HG02938 (cell line): ENCODE data around the gene MAMDC2.

ENCODE experiments used
- ATAC-seq: cut with Tn5 transposase; IDR thresholded peaks from one replicate; pipeline ENCODE4 v1.9.1; 2021; ENCODE audit warnings: mild to moderate bottlenecking, moderate library complexity; ENCODE audit not compliant: unreplicated experiment

The MAMDC2 gene

DNA sequence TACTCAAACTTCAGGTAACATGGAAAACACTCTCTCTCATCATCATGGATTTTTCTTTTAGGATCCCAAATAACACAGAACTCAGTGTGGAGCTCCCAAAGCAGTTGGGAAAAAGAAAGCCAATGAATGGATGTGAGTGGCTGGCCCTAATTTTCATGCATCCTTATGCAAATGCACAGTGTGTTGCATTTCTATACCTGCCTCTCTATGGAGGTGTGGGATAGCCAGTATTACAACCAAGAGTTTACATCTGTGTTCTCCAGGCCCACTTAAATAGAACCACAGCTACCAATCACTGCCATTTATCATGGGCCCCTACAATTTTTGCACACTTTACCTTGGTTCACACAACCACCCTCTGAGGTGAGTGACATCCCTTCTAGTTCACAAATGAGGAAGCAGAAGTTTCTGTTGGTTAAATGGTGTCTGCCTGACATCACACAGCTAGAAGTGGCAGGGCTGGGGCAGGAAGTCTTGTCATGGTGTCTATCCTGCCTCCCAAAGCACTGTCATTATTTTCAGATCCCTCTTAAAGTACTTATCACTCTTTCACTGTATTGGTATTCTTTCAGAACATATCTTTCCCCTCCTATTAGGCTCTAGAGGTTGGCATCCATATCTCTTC lies 17.3 kb downstream of the MAMDC2 start:
- ATAC-seq, result peak; percentile 99

DNA sequence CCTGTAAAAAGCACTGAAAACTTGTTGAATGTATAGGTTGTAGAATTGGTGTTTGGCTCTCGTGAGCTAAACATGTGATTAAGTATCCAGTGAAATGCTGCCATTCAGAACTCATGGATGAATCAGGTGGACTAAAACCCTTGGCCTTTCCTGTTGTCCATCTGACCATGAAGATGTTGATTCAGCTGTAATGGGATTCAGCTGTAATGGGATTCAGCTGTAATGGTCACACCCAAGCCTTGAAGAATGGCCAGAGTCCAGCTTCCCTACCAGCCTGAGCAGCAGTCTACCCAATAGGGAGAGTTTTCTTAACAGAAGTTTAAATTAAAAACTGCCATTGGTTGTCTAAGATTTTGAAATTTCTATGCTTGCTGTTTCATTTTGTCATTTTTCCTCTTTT lies 18.1 kb downstream of the MAMDC2 start:
- ATAC-seq, result no peak

DNA sequence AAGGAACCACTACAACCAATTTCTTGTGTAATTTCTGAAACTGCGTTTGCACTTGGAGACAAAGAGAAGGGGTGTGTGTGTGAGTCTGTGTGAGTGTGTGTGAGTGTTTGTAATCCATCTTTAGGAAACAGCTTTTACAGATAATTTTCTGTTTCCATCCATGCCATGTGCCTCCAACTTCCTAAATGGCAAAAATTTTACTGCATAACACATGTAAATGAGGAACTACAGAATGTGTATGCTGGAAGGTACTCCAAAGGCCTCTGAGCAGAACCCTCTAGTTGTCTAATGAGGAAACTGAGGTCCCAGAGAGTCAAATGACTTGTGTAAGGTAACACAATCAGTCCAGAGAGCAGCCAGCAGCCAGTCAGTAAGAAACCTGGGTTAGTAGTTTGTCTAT lies 20.8 kb downstream of the MAMDC2 start:
- ATAC-seq, result no peak

DNA sequence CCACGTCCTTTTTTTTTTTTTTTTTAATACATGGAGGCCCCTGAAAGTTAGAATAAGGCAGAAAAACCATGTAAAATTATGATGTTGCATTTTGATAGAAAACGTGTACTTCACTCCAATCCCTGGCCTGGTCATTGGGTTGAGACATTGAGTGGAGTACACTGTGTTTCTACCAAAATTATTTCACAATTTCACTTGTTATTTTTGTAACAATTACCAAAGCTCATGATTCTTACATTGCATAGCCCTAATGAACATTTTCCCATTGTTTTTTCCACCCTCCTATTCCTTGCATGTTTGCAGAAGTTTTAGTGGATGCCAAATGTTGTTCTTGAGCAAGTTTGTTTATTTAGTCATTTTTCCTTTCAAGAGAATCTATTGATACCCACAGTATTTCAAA lies 21.9 kb downstream of the MAMDC2 start:
- no peak for ATAC-seq

DNA sequence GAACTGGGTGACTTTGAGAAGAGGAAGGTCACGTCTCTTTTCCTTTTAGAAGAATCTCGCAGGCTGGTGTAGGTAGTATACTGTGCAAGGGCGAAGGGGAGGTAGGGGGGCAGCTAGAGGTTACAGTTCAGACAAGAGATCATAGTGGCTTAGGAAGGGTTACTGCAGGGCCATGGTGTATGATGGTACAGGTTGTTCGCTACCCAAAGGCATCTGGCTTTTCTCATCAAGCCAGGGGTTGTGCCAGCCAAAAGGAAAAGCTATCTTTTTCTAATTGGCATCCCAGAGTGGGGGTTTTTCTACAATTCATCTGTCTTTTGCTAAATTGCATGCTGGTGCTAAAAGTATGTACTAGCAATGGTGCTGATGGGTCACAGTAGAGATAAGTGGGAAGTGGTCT lies 22.8 kb downstream of the MAMDC2 start:
- ATAC-seq, result no peak

DNA sequence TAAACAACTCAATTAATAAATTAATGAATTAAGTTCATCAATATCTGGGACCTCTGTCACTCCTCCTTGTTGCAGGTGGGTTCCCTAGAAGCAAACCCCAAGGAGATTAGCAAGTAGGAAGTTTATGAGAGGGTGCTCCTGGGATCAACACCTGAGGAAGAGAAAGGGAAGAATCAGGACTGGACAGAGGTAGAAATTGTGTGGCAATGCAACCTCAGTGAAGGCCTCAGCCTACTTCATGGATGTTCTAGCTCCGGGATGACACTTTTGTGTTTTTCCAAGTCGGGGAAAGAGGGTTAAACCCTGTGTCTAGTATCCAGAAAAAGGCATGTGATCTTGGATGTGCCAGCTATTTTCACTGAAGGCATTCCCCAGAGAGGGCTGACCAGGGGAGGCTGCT lies 23.2 kb downstream of the MAMDC2 start:
- ATAC-seq, result no peak

DNA sequence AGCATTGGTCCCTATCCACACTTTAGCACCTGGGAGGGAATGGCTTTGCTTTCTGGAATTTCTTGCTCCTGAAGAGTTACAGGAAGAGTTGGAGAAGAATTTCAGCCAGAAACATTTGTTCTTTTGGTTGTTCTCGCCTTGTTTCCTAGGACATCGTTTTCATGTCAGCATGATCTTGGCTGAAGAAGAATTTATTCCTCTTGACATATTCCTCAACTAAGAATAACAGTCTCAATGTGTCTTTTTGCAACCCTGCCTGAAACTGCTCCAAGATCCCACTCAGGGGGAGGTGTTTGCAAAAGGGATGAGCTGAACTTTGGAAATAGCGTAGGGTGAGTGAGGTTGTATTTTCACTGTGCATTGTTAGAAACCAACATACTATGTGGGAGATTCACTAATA lies 26.1 kb downstream of the MAMDC2 start:
- ATAC-seq, result no peak

DNA sequence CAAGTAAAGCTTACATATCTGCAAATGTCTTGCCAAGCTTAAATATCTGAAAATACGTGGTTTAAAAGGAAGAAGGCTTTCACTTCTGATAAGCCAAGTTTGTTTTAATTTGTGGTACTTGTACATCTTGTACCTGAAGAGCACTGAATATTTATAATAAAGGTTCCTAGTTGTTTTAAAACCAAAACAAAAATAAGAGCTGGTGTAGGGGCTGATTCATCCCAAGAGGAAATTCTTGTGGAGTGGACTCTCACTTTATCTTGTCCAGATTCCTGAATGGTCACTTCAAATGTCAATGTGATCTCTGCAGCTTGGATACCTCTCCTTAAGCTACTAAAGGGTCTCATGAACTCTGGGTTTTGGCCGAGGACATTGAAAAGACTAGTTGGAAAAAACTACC lies 29.5 kb downstream of the MAMDC2 start:
- ATAC-seq, result no peak

DNA sequence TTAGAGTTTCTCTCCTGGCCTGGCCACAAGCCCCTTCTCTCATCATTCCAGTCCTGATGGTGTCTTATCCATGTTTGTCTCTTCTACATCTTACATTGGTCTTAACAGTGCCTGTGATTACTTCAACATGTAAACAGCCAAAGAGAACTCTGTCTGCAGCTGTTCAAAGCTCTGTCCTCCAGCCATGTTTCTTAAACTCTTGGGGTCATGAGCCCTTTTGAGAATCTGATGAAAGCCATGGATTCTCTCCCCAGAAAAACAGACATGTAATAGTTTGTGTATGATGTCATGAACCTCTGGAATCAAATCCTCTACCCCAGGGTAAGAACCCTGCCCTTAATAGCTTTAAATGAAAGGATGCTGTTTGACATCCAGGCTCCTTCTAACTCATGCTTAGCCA lies 30.1 kb downstream of the MAMDC2 start:
- no peak for ATAC-seq

DNA sequence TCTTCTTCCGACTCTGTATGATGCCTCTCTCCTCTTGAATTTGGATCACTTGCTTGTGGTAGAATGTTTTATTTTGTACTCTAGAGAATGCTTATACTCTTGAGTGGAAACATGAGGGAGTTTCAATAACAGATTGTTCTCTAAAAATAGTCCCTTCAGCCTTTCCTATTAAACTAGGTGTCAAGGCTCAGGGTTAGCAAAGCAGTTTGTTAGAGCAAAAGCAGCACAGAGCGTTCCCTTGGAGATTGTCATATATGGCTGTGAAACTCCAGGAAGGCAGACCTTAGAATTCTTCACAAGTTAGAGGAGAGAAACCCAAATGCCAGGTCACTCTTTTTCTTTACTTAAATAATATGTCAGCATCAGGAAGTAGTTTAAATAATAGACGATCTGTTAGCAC lies 33.0 kb downstream of the MAMDC2 start:
- no peak for ATAC-seq

DNA sequence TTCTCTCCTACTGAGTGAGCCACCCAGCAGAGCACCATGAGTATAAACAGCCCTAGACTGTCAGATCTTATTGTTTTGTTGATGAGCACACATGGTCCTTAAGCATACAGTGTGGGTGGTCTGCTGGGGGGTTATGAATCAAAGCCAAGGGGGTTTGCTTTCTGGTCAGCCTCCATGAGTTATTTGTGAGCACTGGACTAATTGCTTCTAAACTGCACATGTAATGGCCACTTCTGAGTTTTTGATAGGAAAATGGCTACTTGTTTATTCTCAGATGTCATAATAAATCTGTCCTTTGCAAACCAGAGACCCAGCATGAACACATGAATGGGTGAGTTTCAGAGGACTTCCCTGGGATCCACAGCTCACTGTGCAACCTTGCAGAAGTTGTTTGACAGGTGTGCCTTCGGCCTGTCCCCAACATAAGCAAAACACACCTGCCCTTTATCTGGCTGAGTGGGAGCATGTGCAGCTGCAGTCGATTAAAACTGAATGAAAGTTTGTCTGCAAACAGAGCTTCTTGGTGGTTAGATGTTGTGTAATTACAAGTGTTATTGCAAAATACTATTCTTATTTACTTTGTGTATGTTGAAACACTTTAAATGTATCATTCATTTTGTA lies 35.9 kb downstream of the MAMDC2 start:
- no peak for ATAC-seq

DNA sequence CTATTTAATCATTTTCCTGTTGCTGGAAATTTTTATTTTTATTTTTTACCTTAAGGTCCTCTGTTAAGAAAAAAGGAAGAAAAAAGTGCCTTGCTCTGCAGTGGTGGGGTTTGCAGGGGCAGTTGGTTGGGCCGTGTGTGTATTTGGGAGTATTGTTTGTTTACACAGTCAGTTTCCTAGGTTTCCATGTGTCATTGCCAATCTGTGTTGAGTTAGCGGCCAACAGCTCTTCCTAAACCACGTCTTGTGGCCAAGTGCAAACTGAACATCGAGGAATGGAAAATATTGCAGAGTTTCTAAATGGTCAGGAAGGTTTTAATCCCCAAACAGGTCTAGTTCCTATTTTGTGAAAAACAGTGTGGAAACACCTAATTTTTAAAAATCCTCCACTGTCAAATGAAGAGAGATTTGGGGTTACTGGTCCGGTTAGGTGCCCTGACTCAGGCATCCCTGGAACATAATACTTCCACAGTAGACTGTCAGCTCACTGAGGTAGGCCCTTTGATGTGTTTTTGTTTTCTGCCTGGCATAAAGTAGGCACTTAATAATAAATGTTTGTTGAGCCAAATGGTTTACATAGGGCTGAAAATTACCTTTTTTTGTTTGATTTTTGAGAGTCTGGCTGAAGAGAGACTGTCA lies 37.0 kb downstream of the MAMDC2 start:
- ATAC-seq, result no peak

DNA sequence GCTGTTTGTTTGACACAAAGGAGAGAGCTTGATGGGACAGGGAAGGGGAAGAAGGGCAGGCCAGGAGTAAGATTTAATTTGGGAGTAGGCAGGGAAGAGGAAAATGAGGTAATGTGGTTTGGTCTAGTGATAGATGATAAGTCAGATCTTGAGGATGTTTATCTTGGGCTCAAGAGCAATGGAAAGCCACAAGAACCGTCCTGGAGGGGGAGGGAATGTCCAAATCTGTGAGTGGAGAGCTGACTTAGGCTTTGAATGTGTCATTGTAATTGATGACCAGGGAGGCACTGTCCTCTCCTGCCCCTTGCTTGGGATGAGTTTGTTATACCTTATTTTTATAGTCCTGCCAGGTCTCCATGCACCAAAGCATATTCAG lies 37.5 kb downstream of the MAMDC2 start:
- no peak for ATAC-seq

DNA sequence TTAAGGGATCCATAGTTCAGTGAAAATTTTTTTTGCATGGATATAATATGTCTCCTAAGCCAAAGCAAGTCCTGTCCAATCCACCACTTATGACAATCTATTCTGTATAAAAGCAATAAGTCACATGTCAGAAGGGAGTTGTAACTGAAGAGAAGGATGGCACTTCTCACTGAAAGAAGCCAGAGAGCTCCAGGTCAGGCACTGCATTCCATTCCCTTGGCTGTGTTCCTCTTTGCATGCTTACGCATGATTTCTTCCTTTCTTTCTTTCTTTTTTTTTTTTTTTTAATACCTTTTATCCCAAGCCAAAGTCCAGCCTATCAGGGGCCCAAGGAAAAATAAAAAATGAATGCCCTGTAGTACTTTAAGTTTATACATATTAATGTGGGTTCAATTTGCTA lies 39.8 kb downstream of the MAMDC2 start:
- no peak for ATAC-seq

DNA sequence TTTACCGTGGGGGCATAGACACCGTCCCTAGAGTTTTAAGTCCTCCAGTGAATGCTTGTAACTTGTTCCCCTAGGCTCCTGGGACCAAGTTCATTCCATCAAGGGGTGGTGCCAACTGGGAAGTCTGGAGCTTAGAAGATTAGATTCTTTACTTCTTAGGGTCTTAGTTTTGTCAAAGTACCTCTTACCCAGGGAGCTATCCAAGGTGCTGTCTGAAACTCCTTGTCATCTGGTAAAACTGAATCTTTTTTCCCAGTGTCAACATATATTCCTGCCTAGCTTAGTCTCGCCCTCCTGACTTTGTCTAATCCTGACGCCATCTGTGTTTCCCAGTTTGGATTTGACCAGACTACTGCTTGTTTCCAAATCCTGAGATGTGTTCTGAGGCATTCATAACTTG lies 41.6 kb downstream of the MAMDC2 start:
- no peak for ATAC-seq

DNA sequence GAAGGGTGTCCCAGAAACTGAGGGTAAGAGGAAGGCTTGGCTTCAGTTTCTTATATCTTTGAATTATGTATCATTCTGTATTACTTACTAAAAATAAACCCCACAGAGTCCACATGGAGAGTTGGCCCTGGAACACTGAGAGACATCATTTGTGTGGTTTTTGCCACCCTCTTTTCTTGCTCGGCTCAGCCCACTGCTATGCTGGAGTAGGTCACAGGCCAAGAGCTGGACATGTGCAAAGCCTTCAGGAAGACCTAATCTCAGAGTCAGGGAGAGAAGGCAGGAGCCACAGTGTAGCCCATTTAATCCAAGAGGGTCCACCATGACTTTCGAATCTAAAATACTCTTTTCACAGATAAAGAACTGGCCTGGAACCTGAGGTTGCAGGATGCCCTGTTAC lies 47.5 kb downstream of the MAMDC2 start:
- ATAC-seq, result no peak

DNA sequence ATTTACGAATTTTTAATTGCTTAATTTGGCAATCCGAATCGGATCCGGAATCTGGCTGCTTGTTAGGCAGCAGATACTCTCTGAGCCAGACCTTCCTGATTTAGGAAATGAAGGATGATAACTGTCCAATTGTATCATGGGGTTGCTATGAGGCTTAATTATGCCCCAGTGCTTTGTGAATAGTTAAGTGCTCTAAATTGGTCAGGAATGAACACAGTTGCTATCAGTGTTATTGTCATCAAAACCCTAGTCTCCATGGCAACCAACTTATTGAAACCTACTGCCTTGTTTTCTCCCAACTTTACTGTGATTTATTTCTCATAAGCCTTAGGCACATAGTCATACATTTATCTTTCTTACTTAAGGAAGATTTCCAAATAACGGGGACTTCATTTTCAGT lies 47.9 kb downstream of the MAMDC2 start:
- no peak for ATAC-seq

DNA sequence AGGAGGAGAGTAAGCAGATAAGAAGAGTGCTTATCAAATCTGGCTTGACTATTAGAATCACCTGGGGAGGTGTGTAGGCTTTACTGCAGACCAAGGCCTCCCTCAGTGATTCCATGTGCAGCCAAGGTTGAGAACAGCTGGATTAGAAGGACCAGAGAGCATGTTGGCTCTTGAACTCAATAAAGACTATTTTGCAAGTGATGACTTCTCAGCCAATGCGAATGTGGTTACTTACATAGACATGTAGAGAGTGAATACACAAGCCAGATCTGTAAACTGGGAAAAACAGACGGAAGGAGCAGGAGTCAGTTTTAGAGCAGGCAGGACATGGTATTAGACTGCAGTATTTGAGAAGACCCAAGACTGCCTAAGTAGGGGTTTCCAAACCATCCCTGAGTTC lies 48.5 kb downstream of the MAMDC2 start:
- no peak for ATAC-seq

DNA sequence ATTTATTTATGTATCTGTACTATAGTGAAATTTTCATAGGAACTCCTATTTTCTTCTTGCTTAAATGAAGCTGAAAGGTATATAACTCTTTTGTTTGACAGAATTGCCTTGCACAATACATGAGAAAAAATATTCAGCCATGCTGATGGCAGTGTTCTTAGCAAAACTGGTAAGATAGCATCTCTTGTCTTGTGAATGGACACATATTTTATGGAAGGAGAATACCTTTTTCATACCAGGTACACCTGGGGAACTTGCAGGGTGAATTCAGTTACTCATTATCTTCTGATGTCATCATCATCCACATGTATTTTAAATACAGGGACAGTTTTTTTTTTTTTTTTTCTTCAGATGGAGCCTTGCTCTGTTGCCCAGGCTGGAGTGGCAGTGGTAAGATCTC lies 49.4 kb downstream of the MAMDC2 start:
- no peak for ATAC-seq

DNA sequence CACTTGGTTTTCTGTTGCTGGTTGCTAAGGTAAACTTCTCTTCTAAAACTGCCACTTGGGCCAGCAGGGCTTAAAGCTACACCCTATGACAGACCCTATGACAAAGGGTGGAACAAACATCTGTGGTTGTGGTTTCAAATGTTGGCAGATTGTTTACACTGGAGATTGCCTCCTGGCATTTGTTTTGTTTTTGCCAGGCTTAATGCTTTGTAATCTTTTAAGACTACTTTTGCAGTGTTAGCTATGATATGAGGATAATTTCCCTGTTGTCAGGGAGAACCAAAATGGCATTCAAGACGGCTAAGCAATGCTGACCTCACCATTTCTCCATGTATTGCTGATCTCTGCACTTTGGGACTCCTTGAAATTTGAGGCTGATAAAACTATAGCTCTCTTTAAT lies 50.3 kb downstream of the MAMDC2 start:
- no peak for ATAC-seq

DNA sequence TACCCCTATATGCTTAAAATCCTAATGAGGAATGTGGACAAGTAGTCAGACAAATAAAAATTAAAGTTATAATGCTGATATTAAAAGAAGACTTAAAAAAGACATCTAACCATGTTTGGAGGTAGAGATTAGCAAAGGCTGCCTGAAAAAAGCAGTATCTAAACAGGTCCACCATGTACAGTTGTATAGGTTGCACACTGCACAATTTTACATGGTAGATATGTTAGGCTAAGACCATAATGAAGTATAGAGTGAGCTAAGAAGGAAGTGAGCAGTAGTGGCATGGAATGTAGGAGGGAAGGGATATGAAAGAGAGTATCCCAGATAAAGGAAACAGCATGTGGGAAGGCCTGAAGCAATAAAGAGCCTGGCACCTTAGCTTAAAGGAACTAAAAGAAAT lies 51.1 kb downstream of the MAMDC2 start:
- no peak for ATAC-seq

DNA sequence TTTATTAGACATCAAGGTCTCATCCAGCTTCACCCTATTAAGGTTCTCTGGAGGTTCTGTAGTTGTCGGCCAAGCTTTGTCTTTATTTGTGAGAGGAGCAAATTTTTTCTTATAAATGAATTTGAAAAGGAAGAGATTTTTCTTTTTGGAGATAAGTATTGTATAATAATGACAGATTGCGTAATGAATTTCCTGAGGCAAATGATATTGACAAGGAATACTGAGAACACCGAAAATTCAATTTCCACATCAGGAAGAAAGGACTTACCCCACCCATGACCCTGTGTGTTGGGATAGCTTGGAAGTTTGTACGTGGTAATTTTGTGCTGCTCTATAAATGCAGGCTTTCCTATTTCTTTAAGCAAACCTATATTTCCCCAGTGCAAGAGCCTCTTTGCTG lies 53.5 kb downstream of the MAMDC2 start:
- ATAC-seq, result no peak

DNA sequence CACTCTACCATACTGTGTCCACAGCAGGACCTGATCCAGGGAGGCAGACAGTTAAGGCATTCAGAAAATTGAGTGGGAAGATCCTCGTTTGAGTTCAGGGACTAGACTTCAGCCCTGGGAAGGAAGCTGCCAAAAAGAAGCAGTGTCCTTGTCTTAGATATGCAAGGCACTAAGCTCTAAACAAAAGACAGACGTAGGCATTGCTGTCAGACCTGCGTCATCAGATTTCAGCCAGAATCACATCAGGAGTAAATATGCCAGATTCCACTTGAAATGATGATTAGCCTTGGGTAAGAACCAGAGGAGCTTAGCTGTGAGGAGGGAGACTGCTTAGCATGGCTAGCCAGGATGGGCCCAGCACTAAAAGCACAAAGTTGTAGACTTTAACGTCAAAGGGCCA lies 56.7 kb downstream of the MAMDC2 start:
- ATAC-seq, result no peak
